ENCODE data around the gene SLC9A3. TPM values are rescaled to one million over a fixed set of nuclear protein-coding genes. Genes with fewer than 3 reads are reported as not detected.
"Not testable (repeated sequence)": the region's sequence is repeated elsewhere in the genome, so short reads cannot be mapped to it uniquely, and the experiment has no call there.

Gene SLC9A3
- total RNA-seq, 1 donor from 2014 or later, result 1.3 TPM

DNA sequence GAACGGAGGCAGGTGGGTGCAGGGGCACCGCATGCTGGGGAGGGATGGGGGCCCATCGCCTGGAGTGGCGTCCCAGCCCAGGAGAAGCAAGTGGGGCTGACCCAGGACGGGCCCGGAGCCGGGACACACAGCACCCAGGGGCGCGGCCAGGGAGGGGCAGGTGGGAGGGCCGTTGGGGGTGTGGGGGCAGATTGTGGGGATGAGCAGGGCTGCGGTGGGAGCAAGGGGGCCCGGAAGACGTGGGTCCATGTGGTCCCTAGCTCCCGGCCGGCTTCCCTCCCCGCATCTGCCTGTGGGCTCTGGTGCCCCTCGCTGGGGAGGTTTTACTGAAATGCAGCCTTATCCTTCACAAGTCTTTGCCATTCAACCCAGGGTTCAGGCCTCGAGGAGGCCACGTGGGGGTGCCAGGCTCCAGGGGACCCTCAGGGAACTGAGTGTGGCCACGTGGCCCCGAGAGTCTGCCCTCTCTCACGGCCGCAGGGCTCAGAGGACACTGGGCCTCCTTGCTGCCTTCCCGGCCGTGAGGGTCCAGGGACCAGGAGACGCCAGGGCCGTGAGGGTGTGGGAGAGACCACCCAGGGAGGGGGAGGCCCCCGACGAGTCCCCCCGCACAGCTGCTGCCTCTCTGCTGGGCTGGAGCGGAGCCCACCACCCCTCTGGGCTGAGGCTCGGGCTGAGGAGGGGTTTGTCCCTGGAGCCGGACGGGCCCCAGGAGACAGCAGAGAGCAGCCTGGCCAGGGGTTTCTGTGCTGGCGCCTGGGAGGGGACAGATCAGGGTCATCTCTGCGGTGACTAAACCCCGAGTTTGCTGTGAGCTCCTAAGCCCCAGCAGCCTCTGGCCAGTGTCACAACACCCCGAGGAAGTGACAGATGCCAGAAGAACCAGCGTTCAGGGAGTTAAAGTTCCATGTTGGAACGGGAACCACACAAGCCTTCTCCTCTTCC lies 35.2 kb downstream of the SLC9A3 start:
- TF ChIP-seq, protein P1, sequence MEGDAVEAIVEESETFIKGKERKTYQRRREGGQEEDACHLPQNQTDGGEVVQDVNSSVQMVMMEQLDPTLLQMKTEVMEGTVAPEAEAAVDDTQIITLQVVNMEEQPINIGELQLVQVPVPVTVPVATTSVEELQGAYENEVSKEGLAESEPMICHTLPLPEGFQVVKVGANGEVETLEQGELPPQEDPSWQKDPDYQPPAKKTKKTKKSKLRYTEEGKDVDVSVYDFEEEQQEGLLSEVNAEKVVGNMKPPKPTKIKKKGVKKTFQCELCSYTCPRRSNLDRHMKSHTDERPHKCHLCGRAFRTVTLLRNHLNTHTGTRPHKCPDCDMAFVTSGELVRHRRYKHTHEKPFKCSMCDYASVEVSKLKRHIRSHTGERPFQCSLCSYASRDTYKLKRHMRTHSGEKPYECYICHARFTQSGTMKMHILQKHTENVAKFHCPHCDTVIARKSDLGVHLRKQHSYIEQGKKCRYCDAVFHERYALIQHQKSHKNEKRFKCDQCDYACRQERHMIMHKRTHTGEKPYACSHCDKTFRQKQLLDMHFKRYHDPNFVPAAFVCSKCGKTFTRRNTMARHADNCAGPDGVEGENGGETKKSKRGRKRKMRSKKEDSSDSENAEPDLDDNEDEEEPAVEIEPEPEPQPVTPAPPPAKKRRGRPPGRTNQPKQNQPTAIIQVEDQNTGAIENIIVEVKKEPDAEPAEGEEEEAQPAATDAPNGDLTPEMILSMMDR (conservative IDR thresholded peaks at IDR 0.05; ENCODE audit: low read depth, low read length), result no peak
- H3K4me3 ChIP-seq (ENCODE audit: low read depth, low read length), result no peak overlapping the region
- DNase-seq (ENCODE audit: low read depth), result no peak

DNA sequence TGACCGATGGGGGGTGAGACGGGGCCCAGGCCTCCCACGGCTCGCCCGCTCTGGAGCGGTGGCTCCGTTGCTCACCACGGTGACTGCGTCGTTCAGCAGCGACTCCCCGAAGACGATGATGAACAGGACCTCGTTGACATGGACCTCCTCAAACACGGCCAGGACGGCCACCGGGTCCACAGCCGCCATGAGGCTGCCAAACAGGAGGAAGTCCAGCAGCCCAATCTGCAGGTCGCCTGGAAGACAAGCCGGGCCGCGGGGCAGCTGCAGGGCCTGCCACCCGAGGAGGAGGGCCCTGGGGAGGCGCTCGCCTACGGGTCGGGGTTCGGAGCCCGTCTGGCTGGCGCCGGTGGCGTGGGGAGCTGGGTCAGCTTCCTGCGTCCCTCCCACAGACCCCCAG lies 36.0 kb downstream of the SLC9A3 start:
- H3K4me3 ChIP-seq (ENCODE audit: low read depth, low read length), result no peak overlapping the region
- no peak for DNase-seq (ENCODE audit: low read depth)
- TF ChIP-seq, protein P1 (conservative IDR thresholded peaks at IDR 0.05; ENCODE audit: low read depth, low read length), result no peak

DNA sequence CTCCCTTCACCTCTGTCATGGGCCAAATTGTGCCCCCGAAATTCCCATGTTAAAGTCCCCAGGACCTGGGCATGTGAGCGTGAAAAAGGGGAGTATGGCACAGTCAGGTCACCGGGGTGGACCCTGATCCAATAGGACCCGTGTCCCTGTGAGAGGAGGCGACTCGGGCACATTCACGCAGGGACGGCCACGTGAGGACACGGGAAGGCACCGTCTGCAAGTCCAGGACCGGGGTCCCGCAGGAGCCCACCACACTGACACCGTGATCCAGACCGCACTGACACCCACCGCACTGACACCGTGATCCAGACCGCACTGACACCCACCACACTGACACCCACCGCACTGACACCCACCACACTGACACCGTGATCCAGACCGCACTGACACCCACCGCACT lies 37.7 kb downstream of the SLC9A3 start:
- DNase-seq (ENCODE audit: low read depth); H3K4me3 ChIP-seq (ENCODE audit: low read depth, low read length): not testable (repeated sequence)

DNA sequence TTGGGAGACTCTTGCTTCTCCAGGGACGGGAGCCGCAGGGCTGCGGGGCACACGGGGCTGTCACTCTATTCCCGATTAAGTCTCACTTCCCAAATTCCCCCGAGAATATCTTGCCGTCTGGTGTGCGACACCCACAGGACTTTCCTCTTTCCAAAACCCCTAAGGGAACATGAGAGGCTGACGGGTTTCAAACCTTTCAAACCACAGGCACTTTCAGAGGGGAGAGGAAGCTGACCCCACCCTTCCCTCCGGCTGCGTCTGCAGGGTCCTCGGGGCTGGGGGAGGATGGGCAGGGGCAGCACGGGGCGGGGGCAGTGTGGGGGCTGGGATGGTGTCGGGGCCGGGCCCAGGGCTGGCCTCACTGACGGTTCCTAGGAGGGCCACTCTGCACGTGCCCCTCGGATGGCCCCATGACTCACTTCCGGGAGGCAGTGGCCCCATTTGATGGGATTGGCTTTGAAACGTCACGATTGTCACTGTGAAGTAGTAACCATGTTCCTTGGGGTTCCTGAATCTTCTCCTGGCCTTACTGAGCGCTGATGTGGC lies 38.2 kb downstream of the SLC9A3 start:
- H3K4me3 ChIP-seq (ENCODE audit: low read depth, low read length), result no peak overlapping the region
- DNase-seq (ENCODE audit: low read depth), result no peak
- TF ChIP-seq, protein P1 (conservative IDR thresholded peaks at IDR 0.05; ENCODE audit: low read depth, low read length), result no peak

DNA sequence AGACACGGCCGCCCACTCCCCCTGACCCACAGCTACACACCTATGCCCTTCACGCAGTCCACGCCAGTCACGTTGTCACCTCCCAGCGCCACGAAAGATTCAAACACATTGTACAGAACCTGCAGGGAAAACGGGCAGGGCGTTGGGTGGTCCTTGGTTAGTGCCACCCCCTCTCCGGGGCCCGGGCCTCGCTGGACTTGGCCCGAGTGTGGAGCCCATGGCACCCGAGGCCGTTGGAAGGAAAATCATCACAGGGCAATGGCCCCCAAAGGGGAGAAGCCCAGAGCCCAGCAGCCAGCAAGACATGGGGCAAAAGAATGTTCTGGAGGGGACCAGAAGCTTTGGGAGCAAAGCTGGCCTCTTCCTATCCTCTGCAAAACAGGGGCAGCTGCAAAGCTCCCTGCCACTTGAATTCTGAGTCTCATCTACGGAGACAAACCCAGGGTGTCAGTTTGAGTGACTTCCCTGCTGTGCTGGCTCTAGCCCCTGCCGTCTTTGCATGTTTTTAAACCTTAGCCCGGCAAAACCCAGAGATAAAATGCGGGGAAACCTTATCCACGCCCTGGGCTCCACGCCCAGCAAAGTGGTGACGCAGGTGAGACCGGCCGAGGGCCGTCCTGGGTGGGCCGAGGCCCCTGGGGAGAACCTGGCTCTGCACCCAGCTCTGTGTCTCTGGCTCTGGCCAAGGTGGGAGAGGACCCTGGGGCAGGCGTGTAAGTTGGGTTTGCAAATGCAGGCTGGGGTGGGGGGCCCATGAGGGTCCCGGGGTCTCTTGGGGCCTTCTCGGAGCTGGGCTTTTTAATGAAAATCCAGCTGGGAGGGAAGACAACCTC lies 38.9 kb downstream of the SLC9A3 start:
- TF ChIP-seq, protein P1 (conservative IDR thresholded peaks at IDR 0.05; ENCODE audit: low read depth, low read length), result no peak
- no peak for DNase-seq (ENCODE audit: low read depth)
- no peak overlapping the region for H3K4me3 ChIP-seq (ENCODE audit: low read depth, low read length)

DNA sequence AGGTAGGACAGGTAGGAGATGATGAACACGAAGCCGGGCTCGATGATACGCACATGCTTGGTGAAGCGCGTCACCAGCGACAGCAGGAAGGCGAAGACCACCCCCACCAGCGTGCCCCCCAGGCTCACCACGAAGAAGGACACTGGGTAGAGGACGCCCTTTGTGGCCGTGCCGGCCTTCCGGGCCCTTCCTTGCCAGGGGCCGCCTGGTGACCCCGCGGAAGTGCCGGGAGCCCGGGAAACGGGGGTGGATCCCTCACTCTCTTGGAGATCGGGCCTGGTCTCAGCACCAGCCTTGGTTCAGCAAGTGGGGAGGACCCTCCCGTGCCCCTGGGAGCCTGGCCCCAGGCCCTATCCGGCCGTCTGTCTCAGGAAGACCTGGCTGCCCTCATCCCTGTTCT lies 39.7 kb downstream of the SLC9A3 start:
- TF ChIP-seq, protein P1 (conservative IDR thresholded peaks at IDR 0.05; ENCODE audit: low read depth, low read length), result no peak
- H3K4me3 ChIP-seq (ENCODE audit: low read depth, low read length), result no peak overlapping the region
- DNase-seq (ENCODE audit: low read depth), result no peak

Measured in epithelial cell of proximal tubule (primary cell).